Memory B cell (primary cell): ENCODE measurements around the gene EDN2.

Experiments
- ATAC-seq: fragments of 150-1000 bp; cut with Tn5 transposase; 2 replicates; pipeline ENCODE4 v1.10.0; 2021; ENCODE audit warnings: low read depth, mild to moderate bottlenecking, moderate library complexity
- DNase-seq, 2 donors: peaks; one replicate each; pipeline ENCODE4 v3.0.0; 2022; ENCODE audit warnings: low spot score in 2 of 2
- H3K27ac Mint-ChIP-seq: one replicate; pipeline ENCODE4 v1.8.0; 2022; ENCODE audit warnings: mild to moderate bottlenecking, moderate library complexity, mixed read lengths
- H3K27me3 Mint-ChIP-seq: one replicate; pipeline ENCODE4 v1.8.0; 2022; ENCODE audit warnings: mixed read lengths
- H3K36me3 Mint-ChIP-seq: one replicate; pipeline ENCODE4 v1.8.0; 2022; ENCODE audit warnings: mild to moderate bottlenecking, mixed read lengths
- H3K4me1 Mint-ChIP-seq: one replicate; pipeline ENCODE4 v1.8.0; 2022; ENCODE audit warnings: mixed read lengths
- H3K4me3 Mint-ChIP-seq: one replicate; pipeline ENCODE4 v1.8.0; 2022; ENCODE audit warnings: mild to moderate bottlenecking, moderate library complexity, mixed read lengths
- H3K9me3 Mint-ChIP-seq: one replicate; pipeline ENCODE4 v1.8.0; 2022; ENCODE audit warnings: mixed read lengths

EDN2 gene

DNA sequence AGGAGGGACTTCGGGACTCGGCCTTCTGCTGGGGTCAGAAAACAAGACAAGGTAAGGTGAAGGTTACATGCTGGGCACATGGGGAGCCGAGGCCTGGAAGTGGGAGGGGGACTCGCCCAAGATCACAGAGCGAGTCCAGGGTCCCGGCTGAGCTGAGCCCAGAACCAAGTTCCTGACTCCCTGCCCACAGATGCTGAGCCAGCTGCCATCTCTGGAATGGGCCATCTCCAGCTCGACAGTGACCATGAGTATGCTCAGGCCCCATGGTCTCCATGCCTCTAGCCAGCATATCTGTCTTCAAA lies 26.7 kb upstream of the EDN2 start:
- H3K36me3 Mint-ChIP-seq, result peaks cover 12% of the 10 kb centered on the region
- ATAC-seq, result no peak
- H3K4me3 Mint-ChIP-seq, result no peak overlapping the region
- no peak overlapping the region for H3K27ac Mint-ChIP-seq
- H3K4me1 Mint-ChIP-seq, result peaks cover under 1% of the 10 kb centered on the region
- no peak for DNase-seq
- no peaks in the 10 kb centered on the region for H3K27me3 Mint-ChIP-seq
- H3K9me3 Mint-ChIP-seq, result no peaks in the 10 kb centered on the region

DNA sequence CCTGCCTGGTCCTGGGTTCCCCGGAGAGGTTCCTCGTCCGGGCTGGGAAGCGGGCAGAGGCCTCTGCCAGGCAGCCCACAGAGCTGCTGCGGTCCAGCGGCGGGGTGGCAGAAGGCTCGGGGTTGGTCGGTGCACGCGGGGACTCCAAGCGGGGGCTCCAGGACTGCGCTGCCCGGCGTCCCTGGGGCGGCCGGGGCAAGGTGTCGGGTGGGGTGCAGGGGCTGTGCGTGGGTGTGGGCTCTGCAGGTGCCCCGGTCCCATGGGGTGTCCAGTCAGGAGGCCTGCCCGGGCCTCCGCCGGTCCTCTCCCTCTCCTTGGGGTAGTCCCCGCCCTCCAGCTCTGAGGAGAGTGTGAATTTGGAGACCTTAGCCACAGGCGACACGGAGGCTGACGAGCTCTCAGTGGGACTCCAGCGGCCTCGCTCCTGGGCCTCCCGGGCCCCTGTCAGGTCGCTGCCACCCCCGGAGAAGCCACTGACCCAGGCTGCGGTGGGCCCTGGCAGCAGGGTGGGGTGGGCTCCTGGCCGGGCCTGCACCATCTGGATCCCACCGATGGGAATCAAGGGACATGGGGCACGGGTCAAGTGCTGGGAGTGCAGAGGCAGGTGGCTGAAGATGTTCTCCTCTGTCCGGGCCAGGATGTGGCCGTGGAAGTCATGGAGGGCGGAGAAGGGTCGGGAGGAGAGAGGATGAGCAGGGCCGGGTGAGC lies 26.2 kb upstream of the EDN2 start:
- H3K4me3 Mint-ChIP-seq, result no peak overlapping the region
- peaks cover 12% of the 10 kb centered on the region for H3K36me3 Mint-ChIP-seq
- DNase-seq, result no peak
- H3K27ac Mint-ChIP-seq, result no peak overlapping the region
- ATAC-seq, result no peak
- no peaks in the 10 kb centered on the region for H3K9me3 Mint-ChIP-seq
- H3K4me1 Mint-ChIP-seq, result no peaks in the 10 kb centered on the region
- no peaks in the 10 kb centered on the region for H3K27me3 Mint-ChIP-seq

DNA sequence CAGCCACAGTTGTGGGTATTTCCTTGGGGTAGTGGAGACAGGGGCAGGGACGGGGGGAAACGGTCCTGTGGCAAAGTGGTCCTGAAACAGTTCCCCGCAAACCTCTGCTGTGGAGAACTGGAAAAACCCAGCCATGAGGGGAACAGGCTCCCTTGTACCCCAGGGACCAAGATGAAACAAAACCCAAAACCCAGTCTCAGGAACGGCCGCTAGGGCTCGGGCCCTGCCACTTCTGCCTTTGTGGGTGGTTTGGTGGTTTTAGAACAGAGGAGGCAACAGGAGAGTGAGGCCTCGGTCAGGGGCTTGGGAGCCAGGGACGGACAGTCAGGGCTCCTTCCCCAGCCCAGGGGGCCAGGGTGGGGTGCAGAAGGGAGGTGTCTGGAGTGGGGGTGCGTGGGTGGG lies 24.8 kb upstream of the EDN2 start:
- ATAC-seq (no peak), DNase-seq (no peak)
- Mint-ChIP-seq H3K4me1 (peaks cover 6% of the 10 kb centered on the region), H3K36me3 (peaks cover 12% of the 10 kb centered on the region), H3K27ac (no peak overlapping the region), H3K27me3 (no peaks in the 10 kb centered on the region), H3K4me3 (no peak overlapping the region), H3K9me3 (no peaks in the 10 kb centered on the region)

- Mint-ChIP-seq H3K4me3 (no peak overlapping the region), H3K27me3 (no peaks in the 10 kb centered on the region), H3K9me3 (no peaks in the 10 kb centered on the region), H3K27ac (no peak overlapping the region), H3K4me1 (peaks cover 8% of the 10 kb centered on the region), H3K36me3 (peaks cover 12% of the 10 kb centered on the region)
- ATAC-seq, result no peak
- DNase-seq, result no peak
Observed at GRCh38 chr1:41508290-41508689, 23.8 kb upstream of the EDN2 start.

DNA sequence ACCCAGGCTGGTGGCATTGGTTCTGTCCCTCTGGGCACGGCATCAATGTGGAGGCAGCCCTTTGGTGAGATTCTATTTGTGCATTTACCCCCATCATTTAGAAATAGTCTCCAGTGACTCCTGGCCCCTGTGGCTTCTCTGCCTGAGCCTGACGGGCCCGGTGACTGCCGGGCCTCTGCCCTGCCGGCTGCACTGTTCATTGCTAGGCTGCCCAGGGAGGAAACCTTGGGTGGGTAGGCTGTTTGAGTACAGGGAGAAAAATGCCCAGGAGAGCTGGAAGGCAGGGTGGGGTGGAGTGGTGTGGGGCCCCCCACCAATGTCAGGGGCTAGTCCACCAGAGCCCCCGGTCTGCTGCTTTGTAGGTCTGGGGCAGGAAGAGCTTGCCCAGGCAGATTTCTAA lies 23.4 kb upstream of the EDN2 start:
- Mint-ChIP-seq H3K4me1 (peaks cover 8% of the 10 kb centered on the region), H3K27me3 (no peaks in the 10 kb centered on the region), H3K4me3 (no peak overlapping the region), H3K9me3 (no peaks in the 10 kb centered on the region), H3K27ac (no peak overlapping the region), H3K36me3 (peaks cover 12% of the 10 kb centered on the region)
- no peak for ATAC-seq
- DNase-seq, result no peak

GRCh38 chr1:41507110-41507720 lies 22.7 kb upstream of the EDN2 start:
- DNase-seq (no peak), ATAC-seq (no peak)
- no peaks in the 10 kb centered on the region for H3K27me3 Mint-ChIP-seq
- H3K9me3 Mint-ChIP-seq, result no peaks in the 10 kb centered on the region
- peaks cover 8% of the 10 kb centered on the region for H3K4me1 Mint-ChIP-seq
- H3K36me3 Mint-ChIP-seq, result peaks cover 11% of the 10 kb centered on the region
- H3K4me3 Mint-ChIP-seq, result no peak overlapping the region
- H3K27ac Mint-ChIP-seq, result no peak overlapping the region

DNA sequence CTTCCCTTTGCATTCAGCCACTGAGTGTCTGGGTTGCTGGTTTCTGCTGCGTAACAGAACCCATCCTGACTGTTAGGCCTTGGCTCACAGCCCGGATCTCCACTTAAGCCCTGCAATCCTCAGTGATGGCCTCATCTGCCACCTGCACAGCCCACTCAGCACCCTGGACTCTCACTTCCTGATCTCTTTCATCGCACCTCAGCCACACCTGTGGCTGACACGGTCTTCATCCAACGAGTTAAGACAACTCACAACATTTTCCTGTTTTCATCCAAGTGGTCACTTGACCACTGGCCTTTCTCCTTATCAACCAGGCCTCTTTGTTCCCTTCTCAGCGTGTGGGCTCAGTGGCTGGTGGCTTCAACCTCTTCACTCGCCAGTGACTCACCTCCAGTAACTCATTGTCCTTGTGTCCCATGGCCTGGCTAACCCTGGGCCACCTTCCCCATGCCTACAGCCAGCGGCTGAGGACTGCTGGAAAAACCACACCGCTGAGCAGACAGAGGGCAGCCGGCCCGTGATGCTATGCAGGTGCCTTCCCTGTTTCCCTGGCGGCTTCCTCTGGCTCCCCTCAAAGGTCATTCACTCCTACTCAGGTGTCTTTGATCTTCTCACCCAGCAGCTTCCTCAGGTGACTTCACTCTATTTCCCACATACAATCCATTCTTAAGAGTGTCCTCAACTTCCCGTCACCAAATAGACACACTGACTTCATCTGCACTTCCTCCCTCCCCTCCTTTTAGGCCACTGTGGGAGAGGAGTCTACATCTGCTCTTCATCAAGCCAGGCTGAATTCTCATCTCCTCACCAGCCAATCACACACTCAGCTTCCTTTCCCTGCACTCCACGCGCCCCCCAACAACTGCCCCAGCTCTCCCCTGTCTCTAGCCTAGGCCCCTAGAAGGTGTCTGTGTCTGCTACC lies 19.9 kb upstream of the EDN2 start:
- H3K27me3 Mint-ChIP-seq, result no peaks in the 10 kb centered on the region
- DNase-seq, result no peak
- no peak overlapping the region for H3K27ac Mint-ChIP-seq
- ATAC-seq, result no peak
- peaks cover 8% of the 10 kb centered on the region for H3K4me1 Mint-ChIP-seq
- H3K36me3 Mint-ChIP-seq, result no peaks in the 10 kb centered on the region
- no peak overlapping the region for H3K4me3 Mint-ChIP-seq
- no peaks in the 10 kb centered on the region for H3K9me3 Mint-ChIP-seq

DNA sequence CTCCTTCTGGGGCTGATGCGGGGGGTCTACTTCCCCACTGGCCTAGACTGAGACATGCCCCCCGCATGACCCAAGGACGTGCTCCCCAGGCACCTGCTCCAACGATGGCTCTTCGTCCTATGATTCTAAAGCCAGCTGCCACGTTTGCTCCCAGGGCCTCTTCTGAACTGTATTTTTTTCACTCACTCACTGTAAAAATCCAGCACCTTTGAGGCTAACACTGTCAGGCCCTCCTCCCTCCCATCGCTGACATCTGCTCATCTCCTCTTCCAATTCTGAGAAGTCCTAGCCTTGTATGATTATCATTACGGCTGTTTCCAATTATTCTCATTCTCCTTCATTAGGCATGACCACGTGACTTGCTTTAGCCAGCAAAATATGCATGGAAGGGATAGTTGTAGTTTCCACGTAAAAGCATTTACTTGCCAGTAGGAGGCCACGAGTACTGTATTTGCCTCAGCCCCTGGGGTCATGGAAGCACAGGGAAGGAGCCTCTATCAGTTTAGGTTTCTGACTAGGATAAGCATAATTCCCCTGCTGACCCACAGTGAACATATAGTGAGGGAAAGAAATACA lies 19.1 kb upstream of the EDN2 start:
- no peak overlapping the region for H3K4me3 Mint-ChIP-seq
- H3K4me1 Mint-ChIP-seq, result peaks cover 8% of the 10 kb centered on the region
- ATAC-seq, result no peak
- H3K36me3 Mint-ChIP-seq, result no peaks in the 10 kb centered on the region
- DNase-seq, result no peak
- H3K27ac Mint-ChIP-seq, result no peak overlapping the region
- H3K9me3 Mint-ChIP-seq, result no peaks in the 10 kb centered on the region
- no peaks in the 10 kb centered on the region for H3K27me3 Mint-ChIP-seq

DNA sequence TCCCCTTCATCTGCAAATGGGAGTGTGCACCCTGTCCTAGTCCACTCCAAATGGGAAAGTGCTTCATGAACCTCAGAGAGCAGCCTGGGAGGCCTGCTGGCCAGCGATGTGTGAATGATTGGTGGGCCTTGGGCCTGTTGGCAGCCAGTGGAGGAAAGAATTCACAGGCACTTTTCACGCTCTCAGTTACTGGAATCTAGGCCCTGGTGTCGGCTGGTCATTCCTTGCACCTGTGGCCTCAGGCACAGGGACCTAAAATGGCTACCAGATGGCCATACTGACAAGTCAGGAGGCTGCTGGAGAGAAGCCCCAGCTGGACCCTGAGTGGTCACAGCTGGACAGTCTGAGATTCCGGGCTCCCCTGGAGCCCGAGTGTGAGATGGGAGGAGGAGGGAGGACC lies 18.4 kb upstream of the EDN2 start:
- no peaks in the 10 kb centered on the region for H3K27me3 Mint-ChIP-seq
- H3K36me3 Mint-ChIP-seq, result no peaks in the 10 kb centered on the region

GRCh38 chr1:41501581-41501980 lies 17.1 kb upstream of the EDN2 start:
- Mint-ChIP-seq H3K4me3 (no peak overlapping the region), H3K4me1 (peaks cover 8% of the 10 kb centered on the region), H3K27ac (no peak overlapping the region), H3K9me3 (no peaks in the 10 kb centered on the region), H3K27me3 (no peaks in the 10 kb centered on the region), H3K36me3 (no peaks in the 10 kb centered on the region)
- no peak for DNase-seq
- ATAC-seq, result no peak

More for the DNA sequence above, 18.4 kb upstream of the EDN2 start:
- Mint-ChIP-seq H3K4me3 (no peak overlapping the region), H3K9me3 (no peaks in the 10 kb centered on the region), H3K4me1 (peaks cover 8% of the 10 kb centered on the region), H3K27ac (no peak overlapping the region)
- no peak for ATAC-seq
- no peak for DNase-seq

DNA sequence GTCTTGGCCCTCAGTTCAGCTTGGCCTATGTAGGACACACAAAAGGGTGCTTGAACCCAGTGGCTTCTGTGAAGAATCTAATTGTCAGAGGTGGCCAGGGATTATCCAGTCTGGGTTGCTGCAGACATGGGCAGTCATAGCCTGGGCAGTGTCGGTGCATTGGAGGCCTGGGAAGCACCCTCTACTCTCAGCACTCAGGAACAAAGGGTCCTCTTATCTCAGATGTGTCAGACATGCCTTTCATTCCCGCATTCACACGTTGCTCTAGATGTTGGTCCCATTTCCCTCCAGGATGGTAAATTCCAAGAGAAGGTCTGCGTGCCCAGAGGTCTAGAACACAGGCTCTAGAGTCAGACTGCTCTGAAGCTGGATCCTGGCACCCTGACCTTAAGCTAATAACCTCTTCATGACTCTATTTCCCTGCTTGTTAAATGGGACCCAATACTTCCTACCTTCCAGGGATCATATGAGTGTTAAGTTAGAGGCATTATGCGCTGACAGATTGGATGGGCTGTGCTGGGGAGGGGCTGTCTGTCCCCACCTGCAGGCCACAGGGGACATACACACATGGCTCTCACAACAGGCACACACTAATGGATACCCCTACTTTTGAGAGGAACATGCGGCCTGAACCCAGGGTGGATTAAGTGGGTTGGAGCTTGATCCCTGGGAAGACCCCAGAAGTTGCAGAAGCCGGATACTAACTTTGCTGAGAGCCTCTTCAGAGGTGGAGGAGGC lies 16.5 kb upstream of the EDN2 start:
- no peak overlapping the region for H3K4me3 Mint-ChIP-seq
- peaks cover 8% of the 10 kb centered on the region for H3K4me1 Mint-ChIP-seq
- no peaks in the 10 kb centered on the region for H3K36me3 Mint-ChIP-seq

GRCh38 chr1:41500378-41500777 lies 15.9 kb upstream of the EDN2 start:
- Mint-ChIP-seq H3K27ac (no peak overlapping the region), H3K9me3 (no peaks in the 10 kb centered on the region), H3K4me3 (no peak overlapping the region), H3K4me1 (peaks cover 12% of the 10 kb centered on the region), H3K27me3 (peaks cover 3% of the 10 kb centered on the region), H3K36me3 (no peaks in the 10 kb centered on the region)
- DNase-seq (no peak), ATAC-seq (no peak)

More for the DNA sequence above, 16.5 kb upstream of the EDN2 start:
- H3K27ac Mint-ChIP-seq, result no peak overlapping the region
- no peaks in the 10 kb centered on the region for H3K27me3 Mint-ChIP-seq
- no peak for ATAC-seq
- no peaks in the 10 kb centered on the region for H3K9me3 Mint-ChIP-seq
- DNase-seq, result no peak

DNA sequence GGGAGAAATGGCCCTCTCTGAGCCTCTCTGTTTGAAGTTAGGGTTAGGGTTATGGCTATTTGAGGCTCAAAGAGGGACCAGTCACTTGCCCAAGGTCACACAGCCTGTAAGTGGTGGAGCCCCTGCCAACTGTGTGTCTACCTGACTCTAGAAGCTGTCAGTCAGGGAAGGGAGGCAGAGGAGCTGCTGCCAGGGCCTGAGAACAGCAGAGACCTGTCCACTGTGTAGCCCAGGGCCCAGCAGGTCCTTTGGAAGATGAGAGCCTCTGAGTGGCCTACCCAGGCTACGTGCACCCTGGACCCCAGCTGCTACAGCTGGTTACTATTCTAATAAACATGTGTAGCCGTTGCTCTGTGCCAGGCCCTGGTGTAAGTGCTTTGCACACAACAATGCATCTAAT lies 15.1 kb upstream of the EDN2 start:
- Mint-ChIP-seq H3K27me3 (peaks cover 7% of the 10 kb centered on the region), H3K27ac (no peak overlapping the region), H3K4me3 (no peak overlapping the region), H3K4me1 (peaks cover 9% of the 10 kb centered on the region), H3K36me3 (no peaks in the 10 kb centered on the region), H3K9me3 (no peaks in the 10 kb centered on the region)
- DNase-seq (no peak), ATAC-seq (no peak)

DNA sequence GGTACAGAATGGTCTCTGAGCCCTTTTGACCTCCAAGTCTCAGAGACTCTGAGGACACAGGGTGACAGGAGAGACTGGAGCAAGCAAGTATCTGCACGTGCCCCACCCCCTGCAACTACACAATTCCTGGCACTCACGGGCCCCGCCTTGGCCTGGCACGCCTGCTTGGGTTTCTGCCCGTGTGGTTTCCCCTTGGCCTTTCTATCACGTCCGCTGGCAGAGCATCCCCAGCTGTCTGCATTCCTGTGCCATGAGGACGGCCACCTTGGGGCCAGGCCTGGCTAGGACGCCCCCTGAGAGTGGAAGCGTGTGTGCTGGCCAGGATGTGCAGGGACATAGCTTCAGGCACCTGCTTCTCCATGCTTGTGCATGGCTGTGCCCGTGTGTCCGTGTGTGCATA lies 14.3 kb upstream of the EDN2 start:
- H3K36me3 Mint-ChIP-seq, result no peaks in the 10 kb centered on the region
- H3K27ac Mint-ChIP-seq, result no peak overlapping the region
- ATAC-seq (no peak), DNase-seq (no peak)
- H3K4me3 Mint-ChIP-seq, result no peak overlapping the region
- no peaks in the 10 kb centered on the region for H3K9me3 Mint-ChIP-seq
- peaks cover 8% of the 10 kb centered on the region for H3K27me3 Mint-ChIP-seq
- peaks cover 5% of the 10 kb centered on the region for H3K4me1 Mint-ChIP-seq
